GM19467 (cell line): ENCODE data around the gene ASCC1.
"Not testable (repeated sequence)": the region's sequence is repeated elsewhere in the genome, so short reads cannot be mapped to it uniquely, and the experiment has no call there.

ENCODE experiments used
- ATAC-seq: cut with Tn5 transposase; IDR thresholded peaks from one replicate; pipeline ENCODE4 v1.9.1; 2021; ENCODE audit warnings: mild to moderate bottlenecking, moderate library complexity; ENCODE audit not compliant: unreplicated experiment

The ASCC1 gene

GRCh38 chr10:72133517-72133916 lies 82.6 kb downstream of the ASCC1 start:
- ATAC-seq, result peak; percentile 84

DNA sequence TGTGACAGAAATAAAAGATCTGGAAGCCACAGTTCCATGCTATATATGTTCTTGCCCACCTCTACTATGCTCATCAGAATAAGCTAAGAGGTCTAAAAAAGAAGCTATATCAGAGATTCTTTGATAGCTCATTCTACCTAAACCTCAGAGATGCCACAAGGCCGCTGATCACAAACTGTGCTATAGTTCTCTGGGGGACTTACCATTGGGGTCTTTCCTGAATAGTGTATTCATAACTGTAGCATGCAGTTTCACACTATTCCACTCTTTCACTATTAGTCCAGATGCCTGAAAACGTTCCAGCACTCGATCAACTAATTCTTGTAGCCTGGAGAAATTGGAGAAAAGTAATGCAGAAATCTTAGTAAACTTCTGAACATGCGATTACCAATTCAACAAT lies 83.2 kb downstream of the ASCC1 start:
- ATAC-seq, result no peak

- no peak for ATAC-seq
Measured at GRCh38 chr10:72127571-72127970, 88.5 kb downstream of the ASCC1 start.

GRCh38 chr10:72126872-72127232 lies 89.2 kb downstream of the ASCC1 start:
- ATAC-seq, result no peak

GRCh38 chr10:72126184-72126871 lies 89.7 kb downstream of the ASCC1 start:
- ATAC-seq, result no peak

DNA sequence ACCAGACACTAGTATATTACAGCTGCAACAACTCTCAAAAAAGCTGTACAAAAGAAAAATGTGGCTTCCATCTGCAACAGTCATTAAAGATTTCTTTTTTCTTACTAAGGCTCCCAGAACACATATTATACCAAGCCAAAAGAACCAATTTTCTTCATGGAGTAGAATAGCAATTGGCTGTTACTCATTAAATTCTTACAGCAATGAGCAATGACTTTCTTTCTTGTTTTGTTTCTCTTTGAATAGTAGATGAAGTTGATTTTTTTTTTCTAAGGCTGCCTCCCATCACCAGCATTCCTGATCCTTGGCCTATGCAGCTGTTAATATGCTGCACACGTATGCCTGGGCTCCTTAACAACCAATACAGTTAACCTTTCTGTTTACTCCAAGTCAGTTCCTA lies 91.1 kb downstream of the ASCC1 start:
- ATAC-seq, result no peak

- no peak for ATAC-seq
Measured at GRCh38 chr10:72124381-72124780, 91.7 kb downstream of the ASCC1 start.

- no peak for ATAC-seq
Measured at GRCh38 chr10:72123616-72124015, 92.5 kb downstream of the ASCC1 start.

DNA sequence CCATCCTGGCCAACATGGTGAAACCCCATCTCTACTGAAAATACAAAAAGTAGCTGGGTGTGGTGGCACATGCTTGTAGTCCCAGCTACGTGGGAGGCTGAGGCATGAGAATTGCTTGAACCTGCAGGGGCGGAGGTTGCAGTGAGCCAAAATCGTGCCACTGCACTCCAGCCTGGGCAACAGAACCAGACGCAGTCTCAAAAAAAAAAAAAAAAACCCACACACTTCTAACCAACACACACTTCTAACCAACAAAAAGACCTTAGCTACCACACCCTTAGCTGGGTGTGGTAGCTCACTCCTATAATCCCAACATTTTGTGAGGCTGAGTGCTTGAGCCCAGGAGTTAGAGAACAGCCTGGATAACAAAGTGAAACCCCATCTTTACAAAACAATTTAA lies 93.9 kb downstream of the ASCC1 start:
- no peak for ATAC-seq

GRCh38 chr10:72121389-72121788 lies 94.7 kb downstream of the ASCC1 start:
- ATAC-seq, result no peak

- ATAC-seq, result no peak
Measured at GRCh38 chr10:72116372-72116771, 99.7 kb downstream of the ASCC1 start.

GRCh38 chr10:72114706-72115450 lies 101.2 kb downstream of the ASCC1 start:
- no peak for ATAC-seq

DNA sequence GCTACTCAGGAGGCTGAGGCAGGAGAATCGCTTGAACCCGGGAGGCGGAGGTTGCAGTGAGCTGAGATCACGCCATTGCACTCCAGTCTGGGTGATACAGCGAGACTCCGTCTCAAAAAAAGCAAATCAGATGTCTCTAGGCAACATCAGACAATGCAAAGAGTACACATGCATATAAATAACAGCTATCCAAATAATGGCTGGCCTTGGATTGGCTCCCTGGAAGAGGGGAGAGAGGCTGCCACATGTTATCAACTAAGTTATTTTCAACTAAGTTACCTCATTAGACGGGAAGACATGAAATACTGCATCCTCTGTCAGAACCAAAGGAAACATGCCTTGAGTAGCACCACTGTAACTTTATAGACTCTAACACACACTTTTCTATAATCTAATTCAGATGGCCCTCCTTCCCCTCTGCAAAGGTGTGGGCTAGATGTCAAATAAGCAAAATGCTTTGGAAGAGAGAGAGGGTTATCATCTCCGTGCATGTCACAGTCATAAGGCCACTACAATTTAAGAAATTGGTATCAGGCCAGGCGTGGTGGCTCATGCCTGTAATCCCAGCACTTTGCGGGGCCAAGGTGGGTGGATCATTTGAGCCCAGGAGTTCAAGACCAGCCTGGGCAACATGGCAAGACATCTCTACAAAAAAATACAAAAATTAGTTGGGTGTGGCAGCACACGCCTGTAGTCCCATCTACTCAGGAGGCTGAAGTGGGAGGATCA lies 105.2 kb downstream of the ASCC1 start:
- ATAC-seq, result no peak

DNA sequence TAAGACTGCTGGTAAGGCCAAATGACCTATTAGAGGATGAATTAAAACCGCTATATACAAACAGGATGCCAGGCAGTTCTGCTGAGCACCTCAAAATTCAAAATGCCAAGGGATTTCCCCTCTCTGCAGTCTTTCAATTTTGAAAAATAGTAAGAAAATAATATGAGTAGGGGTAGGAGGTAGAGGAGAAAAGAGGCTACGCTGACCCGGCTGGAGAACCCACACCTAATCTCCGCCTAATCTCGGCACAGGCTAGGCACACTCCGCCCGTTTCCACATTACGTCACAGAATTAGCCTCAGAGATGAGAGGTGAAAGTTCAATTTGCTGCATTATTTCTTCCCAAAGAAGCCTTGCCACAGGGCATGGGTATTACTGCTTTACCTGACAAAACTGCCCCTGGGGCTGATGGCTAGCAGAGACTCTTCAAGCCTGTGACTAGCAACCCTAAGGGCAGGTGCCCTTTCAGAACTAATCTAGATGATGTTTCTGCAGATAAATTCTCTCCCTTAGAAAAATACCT lies 106.4 kb downstream of the ASCC1 start:
- ATAC-seq, result no peak

- no peak for ATAC-seq
Measured at GRCh38 chr10:72108830-72109635, 107.0 kb downstream of the ASCC1 start.

DNA sequence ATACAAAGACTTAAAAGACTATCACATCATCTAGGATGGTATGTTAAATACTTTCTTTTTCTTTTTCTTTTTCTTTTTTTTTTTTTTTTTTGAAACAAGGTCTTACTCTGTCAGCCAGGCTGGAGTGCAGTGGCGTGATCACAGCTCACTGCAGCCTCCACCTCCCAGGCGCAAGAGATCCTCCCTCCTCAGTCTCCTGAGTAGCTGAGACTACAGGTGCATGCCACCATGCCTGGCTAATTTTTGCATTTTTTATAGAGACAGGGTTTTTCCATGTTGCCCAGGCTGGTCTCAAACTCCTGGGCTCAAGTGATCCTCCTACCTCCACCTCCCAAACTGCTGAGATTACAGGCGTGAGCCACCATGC lies 108.1 kb downstream of the ASCC1 start:
- ATAC-seq, result not testable (repeated sequence)

DNA sequence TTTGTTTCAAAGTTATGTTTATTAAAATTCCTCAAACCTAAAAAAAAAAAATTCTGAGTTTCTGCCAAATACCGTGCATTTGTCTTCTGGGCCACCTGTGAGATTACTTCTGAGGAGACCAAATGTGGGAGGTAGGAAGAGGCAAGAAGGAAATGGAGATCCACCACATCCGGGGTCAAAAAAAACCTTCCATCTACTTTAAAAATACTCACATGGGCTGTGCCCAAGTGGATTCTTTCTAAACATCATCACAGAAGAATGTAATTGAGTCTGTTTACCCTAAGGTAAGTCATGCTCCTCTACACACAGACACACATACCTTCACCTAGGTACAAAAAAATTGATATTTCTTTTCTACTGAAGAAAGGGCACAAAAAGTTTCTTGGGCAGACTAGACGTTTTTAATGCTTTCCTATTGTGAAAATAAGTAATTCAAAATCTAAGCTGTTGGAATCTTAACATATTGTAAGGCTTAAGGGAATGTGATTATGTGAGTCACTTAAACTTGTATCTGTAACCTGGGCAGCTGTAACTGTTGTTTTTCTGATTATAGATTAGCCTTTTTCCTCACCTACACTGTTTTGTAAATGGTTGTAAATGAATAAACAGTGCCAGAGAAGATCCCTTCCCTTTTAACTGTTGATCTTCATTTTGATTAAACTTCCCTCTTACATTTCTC lies 108.6 kb downstream of the ASCC1 start:
- ATAC-seq, result no peak

DNA sequence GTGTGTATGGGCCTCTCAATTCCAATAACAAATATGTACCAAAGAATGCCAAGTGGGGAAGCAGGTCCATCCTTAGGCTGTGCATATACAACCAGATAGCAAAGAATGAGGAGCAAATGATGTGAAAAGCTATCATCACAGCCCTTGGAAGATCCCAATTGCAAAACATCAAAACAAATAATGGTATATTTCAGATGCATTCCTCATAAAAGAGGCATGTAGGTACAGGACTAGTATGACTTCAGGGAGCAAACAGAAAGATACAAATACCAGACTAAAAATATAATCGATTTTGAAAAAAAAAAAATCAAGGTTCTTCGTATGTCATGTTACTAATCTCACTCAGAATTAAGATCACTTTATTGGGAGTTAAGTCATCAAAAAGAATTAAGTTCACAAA lies 109.2 kb downstream of the ASCC1 start:
- ATAC-seq, result no peak

- ATAC-seq, result no peak
Measured at GRCh38 chr10:72106154-72106849, 109.8 kb downstream of the ASCC1 start.

DNA sequence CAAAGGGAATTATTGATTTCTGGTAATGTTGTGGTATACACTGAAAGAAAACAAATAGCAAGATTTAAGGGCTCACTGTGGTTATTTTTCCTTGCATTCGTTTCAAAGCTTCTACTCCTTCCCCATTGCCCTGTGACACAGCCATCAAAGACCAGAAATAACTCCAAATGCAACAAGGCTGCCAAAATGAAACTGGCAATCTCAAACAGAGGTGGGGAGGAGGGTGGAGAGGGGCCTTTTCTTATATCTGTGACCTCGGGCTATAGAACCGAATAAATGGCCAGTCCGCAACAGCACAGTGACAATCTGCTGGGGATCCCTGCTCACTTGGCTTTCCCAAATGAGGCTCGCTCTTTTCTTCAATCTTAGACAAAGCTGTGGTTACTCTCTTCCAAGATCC lies 110.4 kb downstream of the ASCC1 start:
- no peak for ATAC-seq
